Calu3 (cell line): ENCODE data around the gene MRPL49. TPM values are rescaled to one million over a fixed set of nuclear protein-coding genes. Genes with fewer than 3 reads are reported as not detected.

Experiments used
- BruUV-seq: library from RNA; stranded (reverse); fragments of 400-500 nt; replicated peaks from 2 replicates; lab custom pipeline; 2021; lab: Mats Ljungman, UMichigan
- CTCF ChIA-PET: fragments of 300-600 bp; sonication (Branson Sonifier 250); formaldehyde crosslinking; loops from one replicate; lab custom pipeline; 2022; ENCODE audit warnings: antibody characterized with exemption; lab: Charles Lee
- DNase-seq: peaks from one replicate; pipeline ENCODE4 v3.0.0; 2022
- H3K27ac Mint-ChIP-seq: one replicate; pipeline ENCODE4 v1.8.0; 2022; ENCODE audit warnings: mixed read lengths; ENCODE audit not compliant: unreplicated experiment
- H3K27me3 Mint-ChIP-seq: one replicate; pipeline ENCODE4 v1.8.0; 2022; ENCODE audit warnings: mixed read lengths; ENCODE audit not compliant: unreplicated experiment
- H3K36me3 Mint-ChIP-seq: one replicate; pipeline ENCODE4 v1.8.0; 2022; ENCODE audit warnings: mild to moderate bottlenecking, moderate library complexity, mixed read lengths; ENCODE audit not compliant: insufficient read depth, unreplicated experiment
- H3K4me1 Mint-ChIP-seq: one replicate; pipeline ENCODE4 v1.8.0; 2022; ENCODE audit warnings: mild to moderate bottlenecking, low read depth, mixed read lengths; ENCODE audit not compliant: unreplicated experiment
- H3K4me3 Mint-ChIP-seq: one replicate; pipeline ENCODE4 v1.8.0; 2022; ENCODE audit warnings: mild to moderate bottlenecking, low read depth, moderate library complexity, mixed read lengths; ENCODE audit not compliant: unreplicated experiment
- H3K9me3 Mint-ChIP-seq: one replicate; pipeline ENCODE4 v1.8.0; 2022; ENCODE audit warnings: low read depth, mixed read lengths; ENCODE audit not compliant: unreplicated experiment
- intact Hi-C: fragments of 100-400 bp; cut with micrococcal nuclease; formaldehyde crosslinking; loops from one replicate; pipeline ENCODE4 v1.10.0; 2022; ENCODE audit not compliant: unreplicated experiment
- total RNA-seq: library from RNA; stranded (reverse); gene quantifications from 2 replicates; pipeline ENCODE4 v1.2.3, GENCODE V29; 2022
- TF ChIP-seq, protein P1 (sequence below): fragments of 200-600 bp; IDR thresholded peaks from one replicate; pipeline ENCODE4 v1.8.0; 2022; ENCODE audit warnings: antibody characterized with exemption; ENCODE audit not compliant: unreplicated experiment

MRPL49 gene
- total RNA-seq, 1 experiment from 2014 or later, result 84.1 TPM

DNA sequence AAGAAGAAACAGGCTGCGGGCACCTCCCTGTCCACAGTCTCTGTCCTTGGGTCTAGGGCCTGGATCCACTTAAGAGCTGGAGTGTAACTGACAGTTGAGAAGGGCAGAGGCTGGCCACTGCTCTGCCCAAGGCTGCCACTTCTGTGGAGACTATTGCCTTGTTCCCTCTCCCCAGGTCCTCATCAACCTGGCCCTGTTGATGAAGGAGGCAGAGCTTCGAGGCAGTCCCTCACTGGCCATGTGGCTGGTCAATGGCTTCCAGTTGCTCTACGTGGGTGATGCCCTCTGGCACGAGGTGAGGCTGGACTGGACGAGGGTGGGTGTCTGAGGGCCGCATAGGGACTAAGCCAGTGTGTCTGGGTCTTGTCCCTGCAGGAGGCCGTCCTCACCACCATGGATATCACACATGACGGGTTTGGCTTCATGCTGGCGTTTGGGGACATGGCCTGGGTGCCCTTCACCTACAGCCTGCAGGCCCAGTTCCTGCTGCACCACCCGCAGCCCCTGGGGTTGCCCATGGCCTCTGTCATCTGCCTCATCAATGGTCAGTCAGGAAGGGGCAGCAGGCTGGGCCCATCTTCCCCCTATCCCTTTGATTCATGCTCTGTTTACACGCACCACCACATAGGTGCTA, 7.5 kb upstream of the MRPL49 start:
- intact Hi-C loops, result loop anchor here (5.0 to 10.0 kb wide), 3 partner anchors 68 to 327 kb away; partner anchors contain the start of genes CAPN1 and CDC42BPG
- H3K4me1 Mint-ChIP-seq, result peaks cover 40% of the 10 kb centered on the region
- CTCF ChIA-PET, result interaction anchor here (0.6 kb wide), 1 partner anchor 161 kb away, joined by 7 read pairs; no protein-coding TSS in a partner anchor
- H3K27ac Mint-ChIP-seq, result no peak overlapping the region
- no peaks in the 10 kb centered on the region for H3K27me3 Mint-ChIP-seq
- H3K36me3 Mint-ChIP-seq, result peaks cover 90% of the 10 kb centered on the region
- no TSS peak for BruUV-seq
- no peak overlapping the region for H3K4me3 Mint-ChIP-seq
- H3K9me3 Mint-ChIP-seq, result no peaks in the 10 kb centered on the region
- TF ChIP-seq, protein P1, sequence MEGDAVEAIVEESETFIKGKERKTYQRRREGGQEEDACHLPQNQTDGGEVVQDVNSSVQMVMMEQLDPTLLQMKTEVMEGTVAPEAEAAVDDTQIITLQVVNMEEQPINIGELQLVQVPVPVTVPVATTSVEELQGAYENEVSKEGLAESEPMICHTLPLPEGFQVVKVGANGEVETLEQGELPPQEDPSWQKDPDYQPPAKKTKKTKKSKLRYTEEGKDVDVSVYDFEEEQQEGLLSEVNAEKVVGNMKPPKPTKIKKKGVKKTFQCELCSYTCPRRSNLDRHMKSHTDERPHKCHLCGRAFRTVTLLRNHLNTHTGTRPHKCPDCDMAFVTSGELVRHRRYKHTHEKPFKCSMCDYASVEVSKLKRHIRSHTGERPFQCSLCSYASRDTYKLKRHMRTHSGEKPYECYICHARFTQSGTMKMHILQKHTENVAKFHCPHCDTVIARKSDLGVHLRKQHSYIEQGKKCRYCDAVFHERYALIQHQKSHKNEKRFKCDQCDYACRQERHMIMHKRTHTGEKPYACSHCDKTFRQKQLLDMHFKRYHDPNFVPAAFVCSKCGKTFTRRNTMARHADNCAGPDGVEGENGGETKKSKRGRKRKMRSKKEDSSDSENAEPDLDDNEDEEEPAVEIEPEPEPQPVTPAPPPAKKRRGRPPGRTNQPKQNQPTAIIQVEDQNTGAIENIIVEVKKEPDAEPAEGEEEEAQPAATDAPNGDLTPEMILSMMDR, result no peak
- no peak for DNase-seq

DNA sequence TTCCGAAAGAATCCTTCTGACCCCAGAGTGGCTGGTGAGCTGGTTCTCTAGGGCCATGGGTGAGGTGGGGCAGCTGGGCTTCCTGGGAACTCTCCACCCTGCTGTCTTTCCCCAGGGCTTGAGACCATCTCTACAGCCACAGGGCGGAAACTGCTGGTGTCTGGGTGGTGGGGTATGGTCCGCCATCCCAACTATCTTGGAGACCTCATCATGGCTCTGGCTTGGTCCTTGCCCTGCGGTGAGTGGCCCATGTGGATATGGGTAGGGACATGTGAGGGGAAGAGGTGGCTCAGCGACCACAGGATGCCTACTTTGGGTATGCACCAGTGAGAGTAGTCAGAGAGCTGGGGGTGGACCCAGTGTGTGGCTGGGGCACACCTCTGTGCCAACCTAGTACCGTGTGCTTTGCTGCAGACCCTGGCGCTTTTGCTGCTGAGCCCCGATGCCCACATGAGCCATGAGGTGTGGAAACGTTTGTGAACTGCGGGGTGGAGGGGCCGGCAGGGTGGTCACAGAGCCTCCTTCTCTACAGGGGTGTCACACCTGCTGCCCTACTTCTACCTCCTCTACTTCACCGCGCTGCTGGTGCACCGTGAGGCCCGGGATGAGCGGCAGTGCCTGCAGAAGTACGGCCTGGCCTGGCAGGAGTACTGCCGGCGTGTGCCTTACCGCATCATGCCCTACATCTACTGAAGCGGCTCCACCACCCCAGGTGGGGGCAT, 6.6 kb upstream of the MRPL49 start:
- no TSS peak for BruUV-seq
- H3K27ac Mint-ChIP-seq, result no peak overlapping the region

DNA sequence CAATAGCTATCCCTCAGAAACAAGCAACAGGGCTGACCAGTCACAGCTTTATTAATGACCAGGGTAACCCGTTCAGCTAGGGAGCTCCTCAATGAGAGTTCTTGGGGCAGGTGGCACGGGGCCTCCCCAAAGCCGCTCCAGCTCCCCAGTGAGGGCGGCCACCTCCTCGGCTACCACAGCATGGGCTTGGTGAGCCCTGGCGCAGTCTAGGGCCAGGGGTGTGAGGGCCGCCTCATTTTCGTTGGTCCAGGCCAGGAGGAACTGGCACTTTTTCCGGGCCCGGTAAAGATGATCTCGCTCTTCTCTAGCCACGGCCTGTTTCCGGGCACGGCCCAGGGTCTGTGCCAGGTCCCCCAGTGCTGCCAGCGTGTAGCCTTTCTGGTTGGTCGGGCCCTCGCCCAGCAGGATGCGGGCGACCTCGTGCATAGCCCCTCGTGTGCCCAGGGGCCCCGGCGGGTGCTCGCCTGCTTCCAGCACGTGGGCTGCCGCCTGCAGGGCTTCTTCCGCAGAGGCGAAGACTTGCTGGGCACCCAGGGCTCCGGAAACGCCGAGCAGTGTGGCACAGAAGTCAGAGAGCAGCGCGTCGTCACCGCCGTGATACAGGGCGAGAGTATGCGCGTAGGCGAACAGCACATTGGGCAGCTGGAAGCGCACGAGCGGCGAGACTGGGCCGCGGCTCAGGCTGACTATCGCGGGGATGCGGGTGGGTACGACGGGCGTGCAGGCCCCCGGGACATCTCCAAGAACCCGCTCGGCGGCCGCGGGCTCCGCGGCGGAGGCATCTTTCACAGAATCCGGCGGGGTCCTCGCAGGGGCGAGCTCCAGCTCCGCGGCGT, 5.5 kb upstream of the MRPL49 start:
- intact Hi-C loops, result loop anchor here (5.0 to 10.0 kb wide), 2 partner anchors 272 to 329 kb away; partner anchors contain the start of gene CDC42BPG
- CTCF ChIA-PET, result interaction anchor here (1.2 to 1.4 kb wide), 2 partner anchors 65 to 89 kb away, joined by 3 to 8 read pairs; partner anchors contain the start of genes CAPN1 and SNX15
- BruUV-seq, result no TSS peak

More for the DNA sequence above, 6.6 kb upstream of the MRPL49 start:
- TF ChIP-seq, protein P1, result no peak
- CTCF ChIA-PET, result interaction anchor here (0.6 kb wide), 1 partner anchor 160 kb away, joined by 7 read pairs; no protein-coding TSS in a partner anchor
- H3K4me3 Mint-ChIP-seq, result peak overlapping the region; percentile 82
- H3K9me3 Mint-ChIP-seq, result no peaks in the 10 kb centered on the region
- no peak for DNase-seq
- intact Hi-C loops, result loop anchor here (5.0 to 10.0 kb wide), 2 partner anchors 271 to 328 kb away; partner anchors contain the start of gene CDC42BPG
- H3K36me3 Mint-ChIP-seq, result peaks cover 88% of the 10 kb centered on the region
- H3K27me3 Mint-ChIP-seq, result no peaks in the 10 kb centered on the region
- peaks cover 40% of the 10 kb centered on the region for H3K4me1 Mint-ChIP-seq

More for the DNA sequence above, 5.5 kb upstream of the MRPL49 start:
- DNase-seq, result peak; percentile 48
- H3K27ac Mint-ChIP-seq, result peak overlapping the region; percentile 90
- H3K9me3 Mint-ChIP-seq, result no peaks in the 10 kb centered on the region
- no peaks in the 10 kb centered on the region for H3K27me3 Mint-ChIP-seq
- peaks cover 90% of the 10 kb centered on the region for H3K36me3 Mint-ChIP-seq
- peak overlapping the region; percentile 82 for H3K4me3 Mint-ChIP-seq
- H3K4me1 Mint-ChIP-seq, result peaks cover 36% of the 10 kb centered on the region
- TF ChIP-seq, protein P1, result no peak
